NT2/D1 (cell line): ENCODE data around the gene GNB1.

Source experiments
- SUZ12 ChIP-seq: IDR thresholded peaks from 2 replicates; pipeline ENCODE4 v1.6.1; 2011; ENCODE audit not compliant: insufficient read length, insufficient read depth; ENCODE audit errors: extremely low read depth
- YY1 ChIP-seq: IDR thresholded peaks from 2 replicates; pipeline ENCODE4 v1.6.1; 2011; ENCODE audit not compliant: insufficient read length, insufficient read depth
- ZNF274 ChIP-seq: IDR thresholded peaks from 2 replicates; pipeline ENCODE4 v1.6.1; 2011; ENCODE audit warnings: mild to moderate bottlenecking, low read depth, low read length

- TF ChIP-seq ZNF274: no peak
- TF ChIP-seq YY1: no peak
- TF ChIP-seq SUZ12: no peak
Measured at GRCh38 chr1:1903224-1903623, 12.3 kb upstream of the GNB1 start.
